HG02588 (cell line): Measurements from ENCODE around the gene AARS2.

Experiments
- ATAC-seq: cut with Tn5 transposase; IDR thresholded peaks from one replicate; pipeline ENCODE4 v1.9.1; 2021; ENCODE audit warnings: mild to moderate bottlenecking, moderate library complexity; ENCODE audit not compliant: unreplicated experiment

The AARS2 gene

GRCh38 chr6:44250067-44250717 lies 63.0 kb downstream of the AARS2 start:
- ATAC-seq = no peak
